Measurements from ENCODE around the gene INPP4B. TPM values are rescaled to one million over a fixed set of nuclear protein-coding genes. Genes with fewer than 3 reads are reported as not detected.

The INPP4B gene
- total and polyA plus RNA-seq, 3 donors from 2014 or later: 23.2 to 64.5 (median 55.2) TPM

DNA sequence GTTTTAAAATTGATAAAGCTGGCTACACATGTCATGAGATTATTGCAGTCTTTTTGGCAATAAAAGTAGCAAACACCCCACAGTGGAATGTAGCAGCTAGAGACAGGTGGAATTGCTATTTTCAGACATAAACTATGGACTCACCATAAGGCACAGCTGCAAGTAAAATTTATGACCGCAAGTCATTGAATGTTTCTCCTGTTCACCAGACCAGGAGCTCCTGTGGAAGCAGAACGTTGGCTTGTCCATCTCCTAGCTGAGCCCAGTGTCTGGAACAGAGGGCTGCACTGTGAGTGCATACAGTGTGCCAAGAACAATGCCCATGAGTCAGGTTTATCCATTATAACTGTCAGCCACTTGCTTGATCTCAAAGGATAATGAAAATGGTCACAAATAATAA, 538.2 kb downstream of the INPP4B start:
- intact Hi-C loops (cut with DNase I; ENCODE audit: low total_unique reads): no loop called here
- WGBS, 2 donors: 75 to 83% methylated on average over 2 of the region's 2 CpGs
- TF ChIP-seq, protein P1, sequence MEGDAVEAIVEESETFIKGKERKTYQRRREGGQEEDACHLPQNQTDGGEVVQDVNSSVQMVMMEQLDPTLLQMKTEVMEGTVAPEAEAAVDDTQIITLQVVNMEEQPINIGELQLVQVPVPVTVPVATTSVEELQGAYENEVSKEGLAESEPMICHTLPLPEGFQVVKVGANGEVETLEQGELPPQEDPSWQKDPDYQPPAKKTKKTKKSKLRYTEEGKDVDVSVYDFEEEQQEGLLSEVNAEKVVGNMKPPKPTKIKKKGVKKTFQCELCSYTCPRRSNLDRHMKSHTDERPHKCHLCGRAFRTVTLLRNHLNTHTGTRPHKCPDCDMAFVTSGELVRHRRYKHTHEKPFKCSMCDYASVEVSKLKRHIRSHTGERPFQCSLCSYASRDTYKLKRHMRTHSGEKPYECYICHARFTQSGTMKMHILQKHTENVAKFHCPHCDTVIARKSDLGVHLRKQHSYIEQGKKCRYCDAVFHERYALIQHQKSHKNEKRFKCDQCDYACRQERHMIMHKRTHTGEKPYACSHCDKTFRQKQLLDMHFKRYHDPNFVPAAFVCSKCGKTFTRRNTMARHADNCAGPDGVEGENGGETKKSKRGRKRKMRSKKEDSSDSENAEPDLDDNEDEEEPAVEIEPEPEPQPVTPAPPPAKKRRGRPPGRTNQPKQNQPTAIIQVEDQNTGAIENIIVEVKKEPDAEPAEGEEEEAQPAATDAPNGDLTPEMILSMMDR (IDR thresholded peaks at IDR 0.05): no peak
- no peak for TF ChIP-seq POLR2A (IDR thresholded peaks at IDR 0.05)
- no peak for DNase-seq
- Histone ChIP-seq H3K27ac (no peak overlapping the region), H3K27me3 (no peaks in the 10 kb centered on the region), H3K36me3 (ENCODE audit: low read depth, missing control alignments) (no peaks in the 10 kb centered on the region), H3K9me3 (no peaks in the 10 kb centered on the region), H3K4me1 (no peaks in the 10 kb centered on the region), H3K4me3 (no peak overlapping the region)

DNA sequence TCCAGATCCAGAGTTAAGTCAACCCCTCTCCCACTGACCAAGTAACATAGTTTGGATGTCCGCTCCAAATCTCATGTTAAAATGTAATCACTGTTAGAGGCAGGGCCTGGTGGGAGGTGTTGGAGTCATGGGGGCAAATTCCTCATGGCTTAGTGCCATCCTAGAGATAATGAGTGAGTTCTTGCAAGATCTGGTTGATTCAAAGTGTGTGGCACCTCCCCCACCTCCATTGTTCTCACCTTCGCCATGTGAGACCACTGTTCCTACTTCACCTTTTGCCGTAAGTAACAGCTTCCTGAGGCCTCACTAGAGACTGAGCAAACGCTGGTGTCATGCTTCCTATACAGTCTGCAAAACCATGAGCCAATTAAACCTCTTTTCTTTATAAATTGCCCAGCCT, 548.8 kb downstream of the INPP4B start:
- intact Hi-C loops (cut with DNase I; ENCODE audit: low total_unique reads): no loop called here
- 91 to 96% methylated on average over 4 of the region's 4 CpGs for WGBS, 2 donors

GRCh38 chr4:142293536-142293935, 552.6 kb downstream of the INPP4B start:
- intact Hi-C loops (cut with DNase I; ENCODE audit: low total_unique reads): no loop called here
- WGBS, 2 donors: 90 to 96% methylated on average over 4 of the region's 4 CpGs
- no peaks in the 10 kb centered on the region for H3K36me3 ChIP-seq (ENCODE audit: low read depth, missing control alignments)
- H3K27ac ChIP-seq: no peak overlapping the region
- H3K27me3 ChIP-seq: no peaks in the 10 kb centered on the region
- H3K9me3 ChIP-seq: no peaks in the 10 kb centered on the region
- no peaks in the 10 kb centered on the region for H3K4me1 ChIP-seq
- no peak for DNase-seq
- no peak for TF ChIP-seq POLR2A (IDR thresholded peaks at IDR 0.05)
- TF ChIP-seq, protein P1 (IDR thresholded peaks at IDR 0.05): no peak
- no peak overlapping the region for H3K4me3 ChIP-seq

More for the DNA sequence above, 548.8 kb downstream of the INPP4B start:
- Histone ChIP-seq H3K4me3 (no peak overlapping the region), H3K27me3 (no peaks in the 10 kb centered on the region), H3K27ac (no peak overlapping the region), H3K36me3 (ENCODE audit: low read depth, missing control alignments) (no peaks in the 10 kb centered on the region), H3K9me3 (no peaks in the 10 kb centered on the region), H3K4me1 (no peaks in the 10 kb centered on the region)
- TF ChIP-seq, protein P1 (IDR thresholded peaks at IDR 0.05): no peak
- TF ChIP-seq POLR2A (IDR thresholded peaks at IDR 0.05): no peak
- DNase-seq: no peak

DNA sequence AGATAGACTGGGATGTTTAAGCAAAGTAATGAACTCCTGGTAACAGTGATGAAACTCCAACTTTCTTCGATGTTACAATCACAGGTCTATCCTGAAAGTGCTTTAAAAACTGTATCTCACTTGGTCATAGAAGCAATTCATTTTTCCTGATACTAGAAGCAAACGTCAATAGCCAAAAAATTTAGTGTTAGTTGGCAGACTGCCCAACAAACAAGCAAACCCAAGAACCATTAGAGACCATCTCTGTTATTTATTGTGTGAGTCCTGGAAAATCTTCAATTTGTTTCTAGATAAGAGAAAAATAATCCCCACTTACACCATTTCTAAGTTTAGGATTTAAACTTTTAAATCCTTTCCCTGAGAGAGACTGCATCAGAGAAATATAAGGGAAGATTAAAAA, 553.9 kb downstream of the INPP4B start:
- H3K36me3 ChIP-seq (ENCODE audit: low read depth, missing control alignments): no peaks in the 10 kb centered on the region
- H3K27ac ChIP-seq: no peak overlapping the region
- intact Hi-C loops (cut with DNase I; ENCODE audit: low total_unique reads): no loop called here
- no peak for DNase-seq
- no peaks in the 10 kb centered on the region for H3K4me1 ChIP-seq
- no peaks in the 10 kb centered on the region for H3K27me3 ChIP-seq
- no peak overlapping the region for H3K4me3 ChIP-seq
- 41% methylated on average over 2 of the region's 2 CpGs for WGBS, 2 donors
- no peaks in the 10 kb centered on the region for H3K9me3 ChIP-seq
- TF ChIP-seq, protein P1 (IDR thresholded peaks at IDR 0.05): no peak
- TF ChIP-seq POLR2A (IDR thresholded peaks at IDR 0.05): no peak

- intact Hi-C loops (cut with DNase I; ENCODE audit: low total_unique reads): no loop called here
- H3K4me3 ChIP-seq: no peak overlapping the region
- no peak overlapping the region for H3K27ac ChIP-seq
- WGBS, 2 donors: 86 to 87% methylated on average over 5 of the region's 5 CpGs
- no peaks in the 10 kb centered on the region for H3K9me3 ChIP-seq
- H3K4me1 ChIP-seq: no peaks in the 10 kb centered on the region
- H3K36me3 ChIP-seq (ENCODE audit: low read depth, missing control alignments): no peaks in the 10 kb centered on the region
- DNase-seq: no peak
- no peak for TF ChIP-seq POLR2A (IDR thresholded peaks at IDR 0.05)
- TF ChIP-seq, protein P1 (IDR thresholded peaks at IDR 0.05): no peak
- H3K27me3 ChIP-seq: no peaks in the 10 kb centered on the region
Observed at GRCh38 chr4:142291299-142292050, 554.6 kb downstream of the INPP4B start.

All from testis (tissue), 3 donors.